HepG2 (cell line): ENCODE data around the gene HYOU1. TPM values are rescaled to one million over a fixed set of nuclear protein-coding genes. Genes with fewer than 3 reads are reported as not detected.

Source experiments
- AFF4 ChIP-seq: sonication (generic); formaldehyde crosslinking; IDR thresholded peaks from 2 replicates; pipeline ENCODE4 v1.4.0; 2020; ENCODE audit warnings: missing genetic modification reagents
- ARHGAP35 ChIP-seq: sonication (generic); formaldehyde crosslinking; IDR thresholded peaks from 2 replicates; pipeline ENCODE4 v1.9.0; 2022; ENCODE audit warnings: mild to moderate bottlenecking, inconsistent platforms, moderate library complexity, missing genetic modification reagents, borderline replicate concordance
- ATF7-NPFF ChIP-seq: sonication (generic); formaldehyde crosslinking; IDR thresholded peaks from 2 replicates; pipeline ENCODE4 v1.8.1; 2023; ENCODE audit warnings: mild to moderate bottlenecking, low read depth, missing genetic modification reagents, moderate library complexity
- KLF11 ChIP-seq: IDR thresholded peaks from 2 replicates; pipeline ENCODE4 v1.6.1; 2016; ENCODE audit warnings: missing compliant biosample characterization
- REPIN1 ChIP-seq: sonication (generic); formaldehyde crosslinking; IDR thresholded peaks from 2 replicates; pipeline ENCODE4 v1.8.0; 2022; ENCODE audit warnings: missing genetic modification reagents, low read depth, mild to moderate bottlenecking, borderline replicate concordance
- RERE ChIP-seq: IDR thresholded peaks from 2 replicates; pipeline ENCODE4 v1.6.1; 2016; ENCODE audit warnings: low read depth, missing genetic modification reagents, missing compliant biosample characterization
- SMC3 ChIP-seq: IDR thresholded peaks from 2 replicates; pipeline ENCODE4 v1.6.1; 2011; ENCODE audit warnings: low read length, improper control_type of control experiment
- TARDBP ChIP-seq: sonication (generic); formaldehyde crosslinking; IDR thresholded peaks from 2 replicates; pipeline ENCODE4 v1.8.0; 2022; ENCODE audit warnings: mild to moderate bottlenecking, missing genetic modification reagents
- TFDP2 ChIP-seq: sonication (generic); formaldehyde crosslinking; IDR thresholded peaks from 2 replicates; pipeline ENCODE4 v1.4.0; 2020; ENCODE audit warnings: missing genetic modification reagents
- ZNF30 ChIP-seq: sonication (generic); formaldehyde crosslinking; IDR thresholded peaks from 2 replicates; pipeline ENCODE4 v1.5.0; 2020; ENCODE audit warnings: mild to moderate bottlenecking, missing genetic modification reagents
- ZNF451 ChIP-seq: sonication (generic); formaldehyde crosslinking; IDR thresholded peaks from 2 replicates; pipeline ENCODE4 v1.5.0; 2020; ENCODE audit warnings: mild to moderate bottlenecking, missing genetic modification reagents
- ZNF552 ChIP-seq: sonication (generic); formaldehyde crosslinking; IDR thresholded peaks from 2 replicates; pipeline ENCODE4 v1.9.0; 2022; ENCODE audit warnings: missing genetic modification reagents, mild to moderate bottlenecking, borderline replicate concordance
- ZNF580 ChIP-seq: IDR thresholded peaks from 2 replicates; pipeline ENCODE4 v1.6.1; 2016; ENCODE audit warnings: low read depth, borderline replicate concordance
- ZNF740 ChIP-seq: sonication (generic); formaldehyde crosslinking; IDR thresholded peaks from 2 replicates; pipeline ENCODE4 v1.4.0; 2020; ENCODE audit warnings: missing genetic modification reagents
- ZNF883 ChIP-seq: sonication (generic); formaldehyde crosslinking; IDR thresholded peaks from 2 replicates; pipeline ENCODE4 v1.5.1; 2020; ENCODE audit warnings: mild to moderate bottlenecking, missing genetic modification reagents; ENCODE audit errors: not compliant biosample characterization
- ZNF891 ChIP-seq: sonication (generic); formaldehyde crosslinking; IDR thresholded peaks from 2 replicates; pipeline ENCODE4 v1.5.0; 2020; ENCODE audit warnings: mild to moderate bottlenecking, missing genetic modification reagents
- ZSCAN12 ChIP-seq: sonication (generic); formaldehyde crosslinking; IDR thresholded peaks from 2 replicates; pipeline ENCODE4 v1.9.0; 2021; ENCODE audit warnings: mild to moderate bottlenecking, missing genetic modification reagents
- polyA plus RNA-seq, 8 experiments: library from polyadenylated mRNA; depleted of rRNA in 3 of 8; stranded (reverse) in 7 of 8; unstranded in 1 of 8; fragments of >200 nt; fragmentation: Illumina TruSeq in 4 of 8; extraction: Trizol in 4 of 8; gene quantifications; 2 replicates each; pipeline versions ENCODE4 v1.2.1 to v1.2.3, GENCODE V29; 2011 to 2016; ENCODE audit warnings: low read depth in 4 of 8, missing spikeins in 1 of 8, mixed read lengths in 1 of 8; ENCODE audit not compliant: insufficient read depth in 1 of 8
- total RNA-seq, 5 experiments: library from RNA; depleted of rRNA; stranded (reverse); fragments of >200 nt; fragmentation: Illumina TruSeq; extraction: Trizol; gene quantifications; 2 replicates each; pipeline ENCODE4 v1.2.3, GENCODE V29; 2016; ENCODE audit warnings: low read depth in 1 of 5

HYOU1 gene
- total and polyA plus RNA-seq, 2 of the 13 experiments (the other 11 are each of a cell fraction or from before 2014, with no cell fraction given) = 127 to 155 TPM

GRCh38 chr11:119018074-119018938 lies 38.7 kb downstream of the HYOU1 start, which contains the start of the genes RPS25 and TRAPPC4 (continued):
- no peak for TF ChIP-seq RERE (CRISPR knock-in tag)
- no peak for TF ChIP-seq ZNF552 (CRISPR knock-in tag)
- TF ChIP-seq TFDP2 (CRISPR knock-in tag) = peak; percentile 38
- TF ChIP-seq AFF4 (CRISPR knock-in tag) = peak; percentile 56; the same call in 1 of the 2 replicates
- no peak for TF ChIP-seq ZNF451 (CRISPR knock-in tag)
- TF ChIP-seq ATF7-NPFF (CRISPR knock-in tag) = peak; percentile 73; the same call in 1 of the 2 replicates
- TF ChIP-seq ZSCAN12 (CRISPR knock-in tag) = no peak
- no peak for TF ChIP-seq ZNF740
- TF ChIP-seq ARHGAP35 (CRISPR knock-in tag) = no peak
- peak; percentile 57; the same call in 1 of the 2 replicates for TF ChIP-seq KLF11 (CRISPR knock-in tag)
- no peak for TF ChIP-seq ZNF580 (CRISPR knock-in tag)
- TF ChIP-seq TARDBP (CRISPR knock-in tag) = peak; percentile 26; the same call in 1 of the 2 replicates
- TF ChIP-seq SMC3 = no peak
- no peak; the same call in 1 of the 2 replicates for TF ChIP-seq ZNF891 (CRISPR knock-in tag)
- TF ChIP-seq ZNF30 (CRISPR knock-in tag) = no peak
- peak; percentile 15 for TF ChIP-seq ZNF883
- peak; percentile 20; the same call in 1 of the 2 replicates for TF ChIP-seq REPIN1 (CRISPR knock-in tag)
